Activated T-cell treated with anti-CD3 and anti-CD28 coated beads for 24 hours (primary cell): Measurements from ENCODE around the gene JPH4.
"Not testable (repeated sequence)": the region's sequence is repeated elsewhere in the genome, so short reads cannot be mapped to it uniquely, and the experiment has no call there.

ENCODE experiments used
- DNase-seq: peaks from one replicate; pipeline ENCODE4 v3.0.0-alpha.2; 2020; ENCODE audit warnings: low read depth

The JPH4 gene

GRCh38 chr14:23608454-23608853 lies 29.9 kb upstream of the JPH4 start:
- no peak for DNase-seq

- no peak for DNase-seq
These were observed 27.5 kb upstream of the JPH4 start for GRCh38 chr14:23605931-23606585.

GRCh38 chr14:23604675-23605170 lies 26.1 kb upstream of the JPH4 start:
- DNase-seq: no peak

GRCh38 chr14:23604148-23604547 lies 25.6 kb upstream of the JPH4 start:
- DNase-seq: no peak

GRCh38 chr14:23603103-23603502 lies 24.5 kb upstream of the JPH4 start:
- DNase-seq: no peak

GRCh38 chr14:23602181-23603095 lies 23.8 kb upstream of the JPH4 start:
- DNase-seq: no peak

GRCh38 chr14:23601845-23602180 lies 23.2 kb upstream of the JPH4 start:
- DNase-seq: no peak

GRCh38 chr14:23601424-23601823 lies 22.8 kb upstream of the JPH4 start:
- no peak for DNase-seq

- no peak for DNase-seq
These were observed 22.2 kb upstream of the JPH4 start for GRCh38 chr14:23600806-23601205.

GRCh38 chr14:23600322-23600707 lies 21.7 kb upstream of the JPH4 start:
- no peak for DNase-seq

GRCh38 chr14:23594191-23594590 lies 15.6 kb upstream of the JPH4 start:
- DNase-seq: not testable (repeated sequence)

GRCh38 chr14:23590198-23590597 lies 11.6 kb upstream of the JPH4 start:
- DNase-seq: no peak

GRCh38 chr14:23589606-23590005 lies 11.0 kb upstream of the JPH4 start:
- no peak for DNase-seq

- DNase-seq: peak; percentile 61
These were observed 10.5 kb upstream of the JPH4 start for GRCh38 chr14:23588884-23589598.

GRCh38 chr14:23584527-23585203 lies 6.1 kb upstream of the JPH4 start:
- DNase-seq: not testable (repeated sequence)

- not testable (repeated sequence) for DNase-seq
These were observed 5.4 kb upstream of the JPH4 start for GRCh38 chr14:23583761-23584526.

- no peak for DNase-seq
These were observed 4.5 kb upstream of the JPH4 start for GRCh38 chr14:23582906-23583760.

GRCh38 chr14:23580948-23581281 lies 2.3 kb upstream of the JPH4 start:
- DNase-seq: no peak

- no peak for DNase-seq
These were observed 1.7 kb upstream of the JPH4 start for GRCh38 chr14:23580152-23580926.

- no peak for DNase-seq
These were observed 1.1 kb upstream of the JPH4 start for GRCh38 chr14:23579739-23580138.
